ENCODE results near the gene LCN15. TPM values are rescaled to one million over a fixed set of nuclear protein-coding genes. Genes with fewer than 3 reads are reported as not detected.

Gene LCN15
- total and polyA plus RNA-seq, 2 of the 13 experiments (the other 11 are each of a cell fraction or from before 2014, with no cell fraction given) = 1.3 to 53.7 TPM

DNA sequence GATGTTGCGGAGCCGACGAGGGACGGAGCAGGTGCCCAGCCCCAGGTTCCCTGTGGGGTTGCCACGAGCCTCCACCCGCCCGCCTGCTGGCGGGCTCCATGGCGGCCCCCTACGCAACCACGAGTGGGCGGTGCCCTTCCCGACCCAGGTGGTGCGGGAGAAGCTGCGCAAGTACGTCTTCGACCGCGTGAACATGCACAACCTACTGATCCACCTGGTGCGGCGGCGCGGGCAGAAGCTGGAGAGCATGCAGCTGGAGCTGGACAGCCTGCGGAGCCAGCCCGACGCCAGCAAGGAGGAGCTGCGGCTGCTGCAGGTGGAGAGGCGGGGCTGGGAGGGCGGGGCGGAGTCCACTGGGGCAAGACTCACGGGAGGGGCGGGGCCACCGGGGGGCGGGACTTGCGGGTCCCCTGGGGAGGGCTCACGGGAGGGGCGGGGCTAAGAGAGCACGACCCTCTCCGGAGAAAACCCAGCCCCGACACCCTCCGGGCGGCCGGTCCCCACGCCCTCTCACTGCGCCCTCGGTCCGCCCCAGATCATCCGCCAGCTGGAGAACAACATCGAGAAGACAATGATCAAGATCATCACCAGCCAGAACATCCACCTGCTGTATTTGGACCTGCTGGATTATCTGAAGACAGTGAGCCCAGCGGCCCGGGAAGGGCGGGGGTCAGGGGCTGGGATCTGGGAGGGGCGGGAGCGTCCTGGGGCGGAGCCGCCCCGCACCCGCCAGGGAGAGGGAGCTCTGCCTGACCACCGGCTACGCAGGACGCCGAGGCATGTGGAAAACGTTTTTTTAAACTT, 35.7 kb upstream of the LCN15 start (continued):
- no peak for TF ChIP-seq ZFAT (CRISPR knock-in tag; conservative IDR thresholded peaks at IDR 0.05)
- peak; percentile 81 for TF ChIP-seq AGO1 (IDR thresholded peaks at IDR 0.05; ENCODE audit: low read depth, low read length, poor library complexity, severe bottlenecking)
- no peak for TF ChIP-seq ZNF496 (CRISPR knock-in tag; IDR thresholded peaks at IDR 0.05; ENCODE audit: insufficient replicate concordance)
- TF ChIP-seq SP2 (CRISPR knock-in tag; IDR thresholded peaks at IDR 0.05) = no peak; the same call in 1 of the 2 replicates
- TF ChIP-seq ZNF737 (CRISPR knock-in tag; IDR thresholded peaks at IDR 0.05; ENCODE audit: borderline replicate concordance) = no peak
- no peak for TF ChIP-seq BHLHE40 (IDR thresholded peaks at IDR 0.05; ENCODE audit: low read length)
- TF ChIP-seq NFKBIZ (CRISPR knock-in tag; IDR thresholded peaks at IDR 0.05) = no peak
- peak; percentile 97 for TF ChIP-seq MTERF4 (CRISPR knock-in tag; IDR thresholded peaks at IDR 0.05)
- no peak for TF ChIP-seq CREBL2 (CRISPR knock-in tag; IDR thresholded peaks at IDR 0.05; ENCODE audit: borderline replicate concordance)
- no peak; the same call in 1 of the 2 replicates for TF ChIP-seq ZNF614 (CRISPR knock-in tag; IDR thresholded peaks at IDR 0.05; ENCODE audit: borderline replicate concordance)
- no peak for TF ChIP-seq XRCC5 (optimal IDR thresholded peaks at IDR 0.05; ENCODE audit: low read length)
- TF ChIP-seq ZFP62 (CRISPR knock-in tag; IDR thresholded peaks at IDR 0.05) = no peak
- TF ChIP-seq HNRNPK (IDR thresholded peaks at IDR 0.05; ENCODE audit: low read depth, low read length, poor library complexity, severe bottlenecking) = peak; percentile 58
- peak; percentile 78 for TF ChIP-seq AGO2 (optimal IDR thresholded peaks at IDR 0.05; ENCODE audit: low read depth, low read length)
- TF ChIP-seq ARID4A (CRISPR knock-in tag; IDR thresholded peaks at IDR 0.05; ENCODE audit: borderline replicate concordance) = peak; percentile 15; the same call in 1 of the 2 replicates
- no peak for TF ChIP-seq ZMYM2 (CRISPR knock-in tag; IDR thresholded peaks at IDR 0.05)
- 0 out of 2 replicates have a peak, but pooled peaks have one; percentile 33 for TF ChIP-seq KLF6 (CRISPR knock-in tag; IDR thresholded peaks at IDR 0.05)
- TF ChIP-seq PREB (CRISPR knock-in tag; IDR thresholded peaks at IDR 0.05) = peak; percentile 87
- no peak for TF ChIP-seq HMG20B (CRISPR knock-in tag; conservative IDR thresholded peaks at IDR 0.05)
- TF ChIP-seq, protein P1, sequence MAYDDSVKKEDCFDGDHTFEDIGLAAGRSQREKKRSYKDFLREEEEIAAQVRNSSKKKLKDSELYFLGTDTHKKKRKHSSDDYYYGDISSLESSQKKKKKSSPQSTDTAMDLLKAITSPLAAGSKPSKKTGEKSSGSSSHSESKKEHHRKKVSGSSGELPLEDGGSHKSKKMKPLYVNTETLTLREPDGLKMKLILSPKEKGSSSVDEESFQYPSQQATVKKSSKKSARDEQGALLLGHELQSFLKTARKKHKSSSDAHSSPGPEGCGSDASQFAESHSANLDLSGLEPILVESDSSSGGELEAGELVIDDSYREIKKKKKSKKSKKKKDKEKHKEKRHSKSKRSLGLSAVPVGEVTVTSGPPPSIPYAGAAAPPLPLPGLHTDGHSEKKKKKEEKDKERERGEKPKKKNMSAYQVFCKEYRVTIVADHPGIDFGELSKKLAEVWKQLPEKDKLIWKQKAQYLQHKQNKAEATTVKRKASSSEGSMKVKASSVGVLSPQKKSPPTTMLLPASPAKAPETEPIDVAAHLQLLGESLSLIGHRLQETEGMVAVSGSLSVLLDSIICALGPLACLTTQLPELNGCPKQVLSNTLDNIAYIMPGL (CRISPR knock-in tag; IDR thresholded peaks at IDR 0.05; ENCODE audit: borderline replicate concordance in 1 of 2, low read depth in 1 of 2) = peak in 1 of 2 experiments; percentile 38; a peak in 2 of 4 replicates
